ACC112 (cell line): Measurements from ENCODE around the gene PAF1.

Source experiments
- H2AFZ ChIP-seq: fragments of 200-600 bp; sonication (generic); one replicate; pipeline ENCODE4 v1.6.0; 2017; ENCODE audit warnings: antibody characterized with exemption, low read length; ENCODE audit not compliant: unreplicated experiment
- H3K27ac ChIP-seq: fragments of 200-600 bp; sonication (generic); 2 replicates; pipeline ENCODE4 v1.5.1; 2014; ENCODE audit warnings: low read depth, mild to moderate bottlenecking, antibody characterized with exemption, low read length, moderate library complexity
- H3K27me3 ChIP-seq: fragments of 200-600 bp; sonication (generic); 2 replicates; pipeline ENCODE4 v1.6.1; 2014; ENCODE audit warnings: mild to moderate bottlenecking, antibody characterized with exemption, low read length, moderate library complexity, mixed read lengths; ENCODE audit not compliant: insufficient read depth
- H3K36me3 ChIP-seq: fragments of 200-600 bp; sonication (generic); 2 replicates; pipeline ENCODE4 v1.6.1; 2016; ENCODE audit warnings: mild to moderate bottlenecking, antibody characterized with exemption, low read length, moderate library complexity, mixed read lengths; ENCODE audit not compliant: insufficient read depth
- H3K4me1 ChIP-seq: fragments of 200-600 bp; sonication (generic); one replicate; pipeline ENCODE4 v1.6.1; 2016; ENCODE audit warnings: low read length, mixed read lengths; ENCODE audit not compliant: insufficient read depth, unreplicated experiment, control insufficient read depth
- H3K4me3 ChIP-seq: fragments of 200-600 bp; sonication (generic); 2 replicates; pipeline ENCODE4 v1.5.1; 2014; ENCODE audit warnings: mild to moderate bottlenecking, low read depth, low read length
- H3K79me2 ChIP-seq: fragments of 200-600 bp; sonication (generic); one replicate; pipeline ENCODE4 v1.6.0; 2016; ENCODE audit warnings: low read length; ENCODE audit not compliant: control insufficient read depth, unreplicated experiment, insufficient read depth

Gene PAF1

GRCh38 chr19:39416152-39417120 lies 25.5 kb upstream of the PAF1 start:
- Histone ChIP-seq H3K4me3 (no peak overlapping the region), H3K4me1 (peaks cover 9% of the 10 kb centered on the region), H3K36me3 (peaks cover 5% of the 10 kb centered on the region; the same call in 1 of the 2 replicates), H3K27me3 (no peaks in the 10 kb centered on the region), H3K27ac (no peak overlapping the region), H2AFZ (no peak overlapping the region), H3K79me2 (peaks cover 17% of the 10 kb centered on the region)

GRCh38 chr19:39415111-39416046 lies 24.5 kb upstream of the PAF1 start:
- Histone ChIP-seq H3K27ac (no peak overlapping the region), H3K27me3 (no peaks in the 10 kb centered on the region), H3K36me3 (peaks cover 5% of the 10 kb centered on the region; the same call in 1 of the 2 replicates), H2AFZ (no peak overlapping the region), H3K4me3 (peak overlapping the region; percentile 29; the same call in 1 of the 2 replicates), H3K4me1 (peaks cover 19% of the 10 kb centered on the region), H3K79me2 (peaks cover 17% of the 10 kb centered on the region)

DNA sequence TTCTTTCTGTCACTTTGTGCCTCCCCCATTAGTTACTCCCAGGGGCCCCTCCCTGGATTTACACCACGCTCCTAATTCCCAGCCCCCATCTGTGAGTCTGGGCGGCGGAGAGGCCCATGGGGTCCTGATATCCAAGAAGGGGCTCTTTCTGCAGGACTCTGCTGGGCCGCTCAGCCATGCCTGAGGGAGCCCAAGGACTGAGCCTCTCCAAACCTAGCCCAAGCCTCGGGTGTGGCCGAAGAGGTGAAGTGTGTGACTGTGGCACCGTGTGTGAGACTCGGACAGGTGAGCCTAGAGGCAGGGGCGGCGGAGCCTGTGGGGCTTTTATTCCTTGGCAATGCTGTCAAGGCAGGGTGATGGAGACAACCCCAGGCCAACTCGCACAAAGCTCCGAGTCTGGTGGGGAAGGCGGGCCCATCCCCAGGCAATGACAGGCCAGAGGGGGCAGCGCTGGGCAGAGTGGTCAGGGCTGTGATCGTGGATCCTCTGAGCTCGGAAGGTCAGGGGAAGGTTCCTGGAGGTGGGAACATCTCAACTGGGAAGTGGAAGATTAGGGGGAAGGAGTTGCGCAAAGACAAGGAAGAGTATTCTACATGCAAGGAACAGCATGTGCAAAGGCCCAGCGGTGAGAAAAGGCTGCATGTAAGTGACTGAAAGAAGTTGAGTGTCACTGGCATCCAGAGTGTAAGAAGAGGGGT lies 23.2 kb upstream of the PAF1 start:
- H3K4me3 ChIP-seq: peak overlapping the region; percentile 86
- peaks cover 22% of the 10 kb centered on the region for H3K4me1 ChIP-seq
- H3K79me2 ChIP-seq: peaks cover 17% of the 10 kb centered on the region
- no peaks in the 10 kb centered on the region for H3K27me3 ChIP-seq
- peaks cover 4% of the 10 kb centered on the region; the same call in 1 of the 2 replicates for H3K36me3 ChIP-seq
- H2AFZ ChIP-seq: no peak overlapping the region
- H3K27ac ChIP-seq: peak overlapping the region; percentile 82

DNA sequence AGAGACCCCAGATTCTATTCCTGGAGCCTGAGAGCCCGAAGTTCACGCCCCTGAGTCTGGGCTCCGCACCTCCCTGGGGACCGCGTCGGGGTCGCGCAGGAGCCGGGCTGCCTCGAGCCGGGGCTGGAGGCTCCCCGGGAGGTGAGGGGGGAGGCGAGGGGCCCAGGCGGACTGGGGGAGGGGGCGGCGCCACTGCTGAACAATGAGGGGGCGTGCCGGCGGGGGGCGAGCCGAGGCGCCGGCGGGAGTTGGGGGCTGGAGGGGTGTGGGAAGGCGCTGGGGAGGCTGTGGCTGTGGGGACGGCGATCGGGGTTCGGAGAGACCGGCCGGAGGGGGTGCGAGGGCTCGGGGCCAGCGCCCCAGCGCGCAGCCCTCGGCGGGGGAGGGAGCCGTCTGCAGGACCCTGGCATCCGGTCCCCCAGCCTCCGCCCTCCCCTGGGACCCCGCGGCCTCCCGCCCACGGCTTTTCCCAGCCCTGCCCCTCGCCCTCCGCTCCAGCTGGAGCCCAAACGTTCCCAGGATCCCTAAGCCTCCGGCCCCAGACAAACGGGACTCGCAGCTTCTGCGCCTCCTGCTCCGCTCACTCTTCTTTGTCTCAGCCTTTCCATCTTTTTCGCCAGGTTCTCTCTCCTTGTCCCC lies 22.5 kb upstream of the PAF1 start:
- Histone ChIP-seq H2AFZ (no peak overlapping the region), H3K27ac (peak overlapping the region; percentile 82), H3K27me3 (no peaks in the 10 kb centered on the region), H3K79me2 (peaks cover 23% of the 10 kb centered on the region), H3K4me3 (peak overlapping the region; percentile 86), H3K36me3 (peaks cover 5% of the 10 kb centered on the region; the same call in 1 of the 2 replicates), H3K4me1 (peaks cover 22% of the 10 kb centered on the region)

DNA sequence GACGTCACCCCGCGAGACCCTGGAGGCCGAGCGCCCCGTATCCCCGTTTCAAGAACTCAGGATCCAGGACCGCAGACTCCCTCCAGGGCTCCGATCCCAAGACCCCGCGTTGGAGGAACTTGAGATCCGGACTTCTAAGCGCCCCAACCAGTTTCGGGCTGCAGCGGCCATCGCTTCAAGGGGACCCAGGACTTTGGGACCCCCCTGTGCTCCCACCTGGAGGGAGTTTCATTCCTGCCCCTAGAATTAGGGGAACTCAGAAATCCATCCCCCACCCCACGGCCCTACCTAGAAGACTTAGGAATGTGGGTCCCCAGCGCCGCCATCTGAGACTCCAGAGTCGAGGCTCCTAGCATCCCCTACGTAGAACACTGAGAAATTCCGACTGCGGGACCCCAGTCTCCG lies 22.0 kb upstream of the PAF1 start:
- Histone ChIP-seq H3K4me1 (peaks cover 22% of the 10 kb centered on the region), H2AFZ (peak overlapping the region; percentile 53), H3K36me3 (peaks cover 11% of the 10 kb centered on the region; the same call in 1 of the 2 replicates), H3K27me3 (no peaks in the 10 kb centered on the region), H3K4me3 (peak overlapping the region; percentile 86), H3K79me2 (peaks cover 29% of the 10 kb centered on the region), H3K27ac (peak overlapping the region; percentile 82)

GRCh38 chr19:39412100-39412866 lies 21.4 kb upstream of the PAF1 start, which contains the start of gene PLEKHG2:
Gene PLEKHG2 (plus strand): TSS chr19:39412669. CDS start chr19:39414087, 1,418 bp downstream.
- Histone ChIP-seq H3K79me2 (peaks cover 34% of the 10 kb centered on the region), H2AFZ (peak within 1 kb of the TSS; percentile 53)

GRCh38 chr19:39411832-39412099 lies 20.9 kb upstream of the PAF1 start:
- H3K27me3 ChIP-seq: no peaks in the 10 kb centered on the region
- H3K4me1 ChIP-seq: peaks cover 22% of the 10 kb centered on the region
- H3K36me3 ChIP-seq: peaks cover 17% of the 10 kb centered on the region; the same call in 1 of the 2 replicates
- H3K4me3 ChIP-seq: peak overlapping the region; percentile 82
- peak overlapping the region; percentile 98 for H3K27ac ChIP-seq
- H3K79me2 ChIP-seq: peaks cover 40% of the 10 kb centered on the region
- no peak overlapping the region for H2AFZ ChIP-seq

More at GRCh38 chr19:39412100-39412866, 21.4 kb upstream of the PAF1 start, which contains the start of gene PLEKHG2:
- H3K4me3 ChIP-seq: peak within 1 kb of the TSS; percentile 86
- H3K4me1 ChIP-seq: peaks cover 22% of the 10 kb centered on the region
- H3K27ac ChIP-seq: peak within 1 kb of the TSS; percentile 98
- no peaks in the 10 kb centered on the region for H3K27me3 ChIP-seq
- peaks cover 17% of the 10 kb centered on the region; the same call in 1 of the 2 replicates for H3K36me3 ChIP-seq

- H3K27ac ChIP-seq: peak overlapping the region; percentile 98
- H3K4me3 ChIP-seq: peak overlapping the region; percentile 82
- peaks cover 17% of the 10 kb centered on the region; the same call in 1 of the 2 replicates for H3K36me3 ChIP-seq
- H3K4me1 ChIP-seq: peaks cover 22% of the 10 kb centered on the region
- no peaks in the 10 kb centered on the region for H3K27me3 ChIP-seq
- H3K79me2 ChIP-seq: peaks cover 41% of the 10 kb centered on the region
- no peak overlapping the region for H2AFZ ChIP-seq
Observed at GRCh38 chr19:39411081-39411831, 20.4 kb upstream of the PAF1 start.

- Histone ChIP-seq H3K36me3 (peaks cover 17% of the 10 kb centered on the region; the same call in 1 of the 2 replicates), H3K27me3 (no peaks in the 10 kb centered on the region), H3K4me3 (peak overlapping the region; percentile 82), H3K27ac (peak overlapping the region; percentile 98), H2AFZ (no peak overlapping the region), H3K4me1 (peaks cover 22% of the 10 kb centered on the region), H3K79me2 (peaks cover 41% of the 10 kb centered on the region)
Observed at GRCh38 chr19:39410831-39411080, 19.9 kb upstream of the PAF1 start.
